ENCODE measurements around the gene CXCL16.

Gene CXCL16

GRCh38 chr17:4750606-4751005, 10.9 kb upstream of the CXCL16 start:
- no peak for DNase-seq (ENCODE audit: low read depth)

GRCh38 chr17:4748686-4749085, 9.0 kb upstream of the CXCL16 start:
- DNase-seq (ENCODE audit: low read depth) = no peak

GRCh38 chr17:4747847-4748246, 8.1 kb upstream of the CXCL16 start:
- DNase-seq (ENCODE audit: low read depth) = no peak

GRCh38 chr17:4744999-4745969, 5.6 kb upstream of the CXCL16 start:
- no peak for DNase-seq (ENCODE audit: low read depth)

GRCh38 chr17:4743898-4744297, 4.2 kb upstream of the CXCL16 start:
- no peak for DNase-seq (ENCODE audit: low read depth)

- no peak for DNase-seq (ENCODE audit: low read depth)
These were observed 3.5 kb upstream of the CXCL16 start for GRCh38 chr17:4743216-4743615.

- DNase-seq (ENCODE audit: low read depth) = no peak
These were observed 2.9 kb upstream of the CXCL16 start for GRCh38 chr17:4742629-4743028.

- no peak for DNase-seq (ENCODE audit: low read depth)
These were observed 2.4 kb upstream of the CXCL16 start for GRCh38 chr17:4742133-4742532.

- no peak for DNase-seq (ENCODE audit: low read depth)
These were observed 1.8 kb upstream of the CXCL16 start for GRCh38 chr17:4741544-4741943.

- no peak for DNase-seq (ENCODE audit: low read depth)
These were observed 856 bp upstream of the CXCL16 start for GRCh38 chr17:4740584-4740983.

GRCh38 chr17:4740025-4740351, 260 bp upstream of the CXCL16 start:
- no peak for DNase-seq (ENCODE audit: low read depth)

- no peak for DNase-seq (ENCODE audit: low read depth)
These were observed 1.3 kb downstream of the CXCL16 start for GRCh38 chr17:4738136-4739121.

- no peak for DNase-seq (ENCODE audit: low read depth)
These were observed 3.7 kb downstream of the CXCL16 start for GRCh38 chr17:4735876-4736651.

- no peak for DNase-seq (ENCODE audit: low read depth)
These were observed 4.8 kb downstream of the CXCL16 start for GRCh38 chr17:4734857-4735475.

GRCh38 chr17:4733073-4733531, 6.6 kb downstream of the CXCL16 start:
- no peak for DNase-seq (ENCODE audit: low read depth)

- no peak for DNase-seq (ENCODE audit: low read depth)
These were observed 11.6 kb downstream of the CXCL16 start for GRCh38 chr17:4728124-4728523.

- no peak for DNase-seq (ENCODE audit: low read depth)
These were observed 13.9 kb downstream of the CXCL16 start for GRCh38 chr17:4725646-4726310.

GRCh38 chr17:4724650-4725049, 15.1 kb downstream of the CXCL16 start:
- DNase-seq (ENCODE audit: low read depth) = no peak

GRCh38 chr17:4722678-4723240, 17.0 kb downstream of the CXCL16 start:
- DNase-seq (ENCODE audit: low read depth) = no peak

Measured in non-pigmented ciliary epithelial cell (primary cell).